GM12892 (cell line): Measurements from ENCODE around the gene VWA7.
"Not testable (repeated sequence)": the region's sequence is repeated elsewhere in the genome, so short reads cannot be mapped to it uniquely, and the experiment has no call there.

Experiments
- DNase-seq: peaks from one replicate; pipeline ENCODE4 v3.0.0; 2011; ENCODE audit not compliant: insufficient read length
- FAIRE-seq: peaks from 2 replicates; lab custom pipeline; 2011; peaks lifted over from hg19 to GRCh38; lab: Jason Lieb, UNC
- POLR2A ChIP-seq: IDR thresholded peaks from 2 replicates; pipeline ENCODE4 v1.6.1; 2011; ENCODE audit warnings: low read depth, low read length, control low read depth
- POLR2AphosphoS5 ChIP-seq: IDR thresholded peaks from 2 replicates; pipeline ENCODE4 v1.6.1; 2011; ENCODE audit warnings: low read depth, low read length, control low read depth
- TAF1 ChIP-seq: IDR thresholded peaks from 2 replicates; pipeline ENCODE4 v1.6.1; 2011; ENCODE audit warnings: low read depth, mild to moderate bottlenecking, control low read depth, low read length, borderline replicate concordance

The VWA7 gene

DNA sequence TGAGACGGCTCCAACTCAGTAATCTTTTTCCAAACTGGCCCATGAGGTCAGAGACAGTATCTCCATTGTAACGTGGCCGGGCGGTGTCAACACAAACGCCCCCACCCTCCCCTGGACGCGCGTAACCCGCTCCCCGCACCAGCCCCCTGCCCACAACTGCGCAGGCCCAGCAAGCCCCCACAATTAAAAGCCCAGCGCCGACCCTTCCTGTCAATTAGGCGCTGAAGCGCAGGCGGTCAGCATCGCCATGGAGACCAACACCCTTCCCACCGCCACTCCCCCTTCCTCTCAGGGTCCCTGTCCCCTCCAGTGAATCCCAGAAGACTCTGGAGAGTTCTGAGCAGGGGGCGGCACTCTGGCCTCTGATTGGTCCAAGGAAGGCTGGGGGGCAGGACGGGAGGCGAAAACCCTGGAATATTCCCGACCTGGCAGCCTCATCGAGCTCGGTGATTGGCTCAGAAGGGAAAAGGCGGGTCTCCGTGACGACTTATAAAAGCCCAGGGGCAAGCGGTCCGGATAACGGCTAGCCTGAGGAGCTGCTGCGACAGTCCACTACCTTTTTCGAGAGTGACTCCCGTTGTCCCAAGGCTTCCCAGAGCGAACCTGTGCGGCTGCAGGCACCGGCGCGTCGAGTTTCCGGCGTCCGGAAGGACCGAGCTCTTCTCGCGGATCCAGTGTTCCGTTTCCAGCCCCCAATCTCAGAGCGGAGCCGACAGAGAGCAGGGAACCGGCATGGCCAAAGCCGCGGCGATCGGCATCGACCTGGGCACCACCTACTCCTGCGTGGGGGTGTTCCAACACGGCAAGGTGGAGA, 38.1 kb upstream of the VWA7 start, which contains the start of the genes HSPA1A and HSPA1L:
TSS of gene HSPA1A (plus strand) at position 519 of the 814 bp plus-strand sequence. CDS start at position 733, 214 bp downstream.
TSS of gene HSPA1L (minus strand) at position 259 of the 814 bp plus-strand sequence. CDS start 3,311 bp downstream, outside the sequence.
- DNase-seq (peak; percentile 57), FAIRE-seq (peak; percentile 5)
- TF ChIP-seq POLR2A (peak; percentile 78), POLR2AphosphoS5 (peak; percentile 46), TAF1 (no peak)

DNA sequence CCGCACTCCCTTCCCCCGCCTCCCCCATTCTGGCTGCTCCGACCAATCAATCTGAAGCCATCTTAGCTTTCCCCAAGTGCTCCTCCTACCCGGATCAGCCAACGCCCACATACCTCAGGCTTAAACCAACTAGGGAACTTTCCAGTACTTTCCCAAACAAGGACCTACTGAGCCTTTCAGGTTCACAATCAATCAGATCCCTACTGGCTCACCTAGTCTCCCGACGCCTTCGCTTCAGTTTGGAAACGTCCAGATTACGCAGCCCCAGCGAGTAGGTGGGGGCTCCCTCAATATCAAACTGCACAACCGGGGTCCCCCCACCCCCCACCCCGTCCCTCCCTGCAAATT, 37.5 kb upstream of the VWA7 start:
- peak; percentile 69 for FAIRE-seq
- peak; percentile 81 for DNase-seq

DNA sequence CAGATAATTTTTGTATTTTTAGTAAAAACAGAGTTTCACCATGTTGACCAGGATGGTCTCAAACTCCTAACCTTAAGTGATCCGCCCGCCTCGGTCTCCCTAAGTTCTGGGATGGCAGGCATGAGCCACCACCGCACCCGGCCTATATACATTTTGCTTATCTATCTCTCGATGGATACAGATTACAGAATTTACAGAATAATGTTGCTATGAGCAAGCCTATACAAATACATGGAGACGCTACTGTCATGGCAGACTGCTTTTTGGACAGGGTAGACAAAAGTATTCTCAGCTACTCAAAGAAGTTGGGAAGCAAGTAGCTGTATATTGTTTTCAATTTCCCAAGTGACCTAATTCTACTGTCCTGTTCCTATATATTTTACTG, 36.3 kb upstream of the VWA7 start:
- TF ChIP-seq POLR2AphosphoS5 = no peak
- no peak for TF ChIP-seq TAF1
- TF ChIP-seq POLR2A = no peak
- FAIRE-seq (no peak), DNase-seq (no peak)

More for the DNA sequence above, 37.5 kb upstream of the VWA7 start:
- TF ChIP-seq POLR2AphosphoS5 (no peak; the same call in 1 of the 2 replicates), TAF1 (no peak), POLR2A (no peak)

DNA sequence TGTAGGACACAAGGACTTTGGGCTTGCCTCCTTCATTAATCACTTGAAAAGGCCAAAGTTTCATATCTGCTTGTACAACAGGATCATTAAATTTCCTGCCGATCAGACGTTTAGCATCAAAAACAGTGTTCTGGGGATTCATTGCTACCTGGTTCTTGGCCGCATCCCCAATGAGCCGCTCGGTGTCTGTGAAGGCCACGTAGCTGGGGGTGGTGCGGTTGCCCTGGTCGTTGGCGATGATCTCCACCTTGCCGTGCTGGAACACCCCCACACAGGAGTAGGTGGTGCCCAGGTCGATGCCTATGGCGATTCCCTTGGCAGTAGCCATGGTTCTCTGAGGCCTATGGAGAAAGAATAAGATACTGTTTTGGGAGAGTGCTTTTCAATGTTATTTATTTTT, 34.5 kb upstream of the VWA7 start:
- FAIRE-seq (no peak), DNase-seq (no peak)
- TF ChIP-seq POLR2A = no peak
- no peak for TF ChIP-seq POLR2AphosphoS5
- TF ChIP-seq TAF1 = no peak

DNA sequence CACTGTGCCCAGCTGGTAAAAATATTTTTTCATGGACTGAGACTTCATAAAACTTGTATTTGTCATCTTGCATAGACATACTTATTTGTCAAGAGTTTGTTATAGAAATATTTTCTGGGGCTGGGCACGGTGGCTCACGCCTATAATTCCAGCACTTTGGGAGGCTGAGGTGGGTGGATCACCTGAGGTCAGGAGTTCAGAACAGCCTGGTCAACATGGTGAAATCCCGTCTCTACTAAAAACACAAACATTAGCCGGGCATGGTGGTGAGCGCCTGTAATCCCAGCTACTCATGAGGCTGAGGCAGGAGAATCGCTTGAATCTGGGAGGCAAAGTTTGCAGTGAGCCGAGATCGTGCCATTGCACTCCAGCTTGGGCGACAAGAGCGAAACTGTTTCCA, 31.5 kb upstream of the VWA7 start:
- DNase-seq, FAIRE-seq: not testable (repeated sequence)

DNA sequence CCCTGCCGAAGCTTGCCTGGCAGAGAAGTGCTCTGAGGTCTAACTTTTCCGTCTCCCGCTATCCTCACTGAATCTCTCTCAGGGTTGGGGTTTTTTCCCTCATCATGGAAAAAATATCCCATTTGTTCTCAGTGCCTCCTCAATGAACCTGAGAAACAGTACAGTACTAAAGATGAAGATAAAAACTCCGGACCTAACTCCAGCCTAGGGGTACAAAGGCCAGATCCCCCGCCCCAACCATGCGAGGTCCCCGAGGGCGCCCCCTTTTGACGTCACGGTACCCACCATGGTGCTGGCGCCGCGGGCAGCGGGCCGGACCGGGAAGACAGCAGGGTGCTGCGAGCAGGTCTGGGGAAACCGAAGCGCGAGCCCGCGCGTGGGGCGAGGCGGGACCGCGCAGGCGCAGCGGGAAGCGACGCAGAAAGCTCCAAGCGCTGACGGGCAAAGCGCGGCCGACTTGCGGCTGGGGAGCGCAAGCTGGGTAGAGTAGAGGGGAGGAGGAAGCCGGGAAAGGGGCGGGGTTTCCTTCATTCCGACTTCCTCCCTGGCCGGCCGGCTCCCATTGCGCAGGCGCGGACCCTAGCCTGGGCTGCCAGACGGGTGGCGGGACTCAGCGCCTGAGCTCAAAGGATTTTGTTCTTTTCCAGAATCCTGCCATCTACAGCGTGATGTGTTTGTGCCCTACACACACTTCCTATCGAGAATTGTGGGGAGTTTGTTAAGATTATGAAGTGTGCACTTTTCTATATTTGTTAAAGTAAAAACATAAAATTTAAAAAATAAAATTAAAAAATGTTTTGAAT, 29.5 kb upstream of the VWA7 start, which contains the start of gene LSM2:
TSS of gene LSM2 (minus strand) at position 497 of the 803 bp plus-strand sequence. CDS start at position 288, 209 bp downstream.
- peak; percentile 90 for TF ChIP-seq POLR2AphosphoS5
- peak; percentile 89 for TF ChIP-seq POLR2A
- peak; percentile 50; the same call in 1 of the 2 replicates for TF ChIP-seq TAF1
- DNase-seq (peak; percentile 100), FAIRE-seq (peak; percentile 94)

DNA sequence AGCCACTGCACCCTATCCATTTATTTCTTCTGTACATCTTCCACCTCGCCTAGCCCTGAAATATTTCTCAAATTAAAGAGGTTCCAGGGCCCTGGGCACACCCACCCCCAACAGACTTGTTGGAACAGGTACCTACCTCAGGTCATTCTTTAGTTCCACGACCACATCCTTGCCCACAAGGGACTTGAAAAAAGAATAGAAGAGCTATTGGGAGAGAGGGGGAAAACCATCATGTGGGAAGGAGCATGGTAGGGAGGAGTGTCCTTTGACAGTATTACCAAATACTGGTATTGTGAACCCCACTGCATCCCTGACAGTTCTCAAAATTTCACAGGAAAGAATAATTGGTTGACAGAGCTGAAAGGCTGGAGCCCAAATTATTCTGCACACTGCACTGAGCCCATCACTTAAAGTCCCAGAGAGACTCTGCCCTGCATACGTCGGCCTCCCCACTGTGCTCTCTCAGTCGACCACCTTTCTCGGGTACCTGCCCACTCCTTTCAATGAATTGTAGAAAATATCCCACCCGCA, 28.9 kb upstream of the VWA7 start:
- FAIRE-seq (peak; percentile 36), DNase-seq (no peak)
- TF ChIP-seq POLR2AphosphoS5 = no peak
- TF ChIP-seq POLR2A = no peak
- TF ChIP-seq TAF1 = no peak

DNA sequence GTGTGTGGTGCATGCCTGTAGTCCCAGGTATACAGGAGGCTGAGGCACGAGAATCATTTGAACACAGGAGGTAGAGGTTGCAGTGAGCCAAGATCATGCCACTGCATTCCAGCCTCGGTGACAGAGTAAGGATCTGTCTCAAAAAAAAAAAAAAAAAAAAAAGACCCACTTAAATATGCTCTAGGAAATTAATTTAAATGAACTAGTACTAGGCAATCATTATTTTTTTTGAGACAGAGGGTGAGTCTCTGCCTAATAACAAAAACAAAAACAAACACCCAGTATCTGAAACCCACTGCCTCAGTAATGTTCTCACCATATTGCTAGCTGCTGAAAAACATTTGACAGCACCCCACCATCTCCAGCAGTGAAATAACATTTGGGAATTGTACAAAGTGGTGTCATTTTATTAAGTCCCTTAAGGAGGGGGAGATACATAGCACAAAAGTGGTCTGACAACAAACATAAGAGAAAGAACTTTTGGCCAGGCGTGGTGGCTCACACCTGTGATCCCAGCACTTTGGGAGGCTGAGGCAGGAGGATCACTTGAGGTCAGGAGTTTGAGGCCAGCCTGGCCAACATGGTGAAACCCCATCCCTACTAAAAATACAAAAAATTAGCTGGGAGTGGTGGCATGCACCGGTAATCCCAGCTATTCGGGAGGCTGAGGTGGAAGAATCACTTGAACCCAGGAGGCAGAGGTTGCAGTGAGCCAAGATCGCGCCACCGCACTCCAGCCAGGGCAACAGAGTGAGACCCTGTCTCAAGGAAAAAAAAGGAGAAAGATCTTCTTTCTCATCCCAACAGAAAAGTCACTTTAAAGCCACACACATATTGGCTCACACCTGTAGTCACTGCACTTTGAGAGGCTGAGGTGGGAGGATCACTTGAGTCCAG, 24.2 kb upstream of the VWA7 start:
- not testable (repeated sequence) for DNase-seq, FAIRE-seq

- no peak for DNase-seq
- no peak for FAIRE-seq
- TF ChIP-seq POLR2A (no peak), TAF1 (no peak), POLR2AphosphoS5 (no peak)
Measured at GRCh38 chr6:31799781-31800180, 22.7 kb upstream of the VWA7 start.

GRCh38 chr6:31797588-31797987, 20.5 kb upstream of the VWA7 start:
- TF ChIP-seq POLR2AphosphoS5 = no peak
- no peak for TF ChIP-seq POLR2A
- no peak for TF ChIP-seq TAF1
- DNase-seq (no peak), FAIRE-seq (no peak)
